ENCODE measurements around the gene GRM2.

- TF ChIP-seq POLR2AphosphoS5 (IDR thresholded peaks at IDR 0.05; ENCODE audit: low read depth, low read length) (no peak), TAF1 (IDR thresholded peaks at IDR 0.05; ENCODE audit: borderline replicate concordance, insufficient read depth, low read length) (no peak), REST (IDR thresholded peaks at IDR 0.05; ENCODE audit: insufficient read depth in 1 of 2, low read depth in 2 of 2, low read length in 2 of 2) (no peak), SIN3A (IDR thresholded peaks at IDR 0.05; ENCODE audit: borderline replicate concordance, insufficient read depth, low read length) (no peak), FOXP2 (optimal IDR thresholded peaks at IDR 0.05; ENCODE audit: borderline replicate concordance, extremely low read depth, extremely low read length, insufficient read depth) (peak; percentile 44)
These were observed 37.4 kb upstream of the GRM2 start for GRCh38 chr3:51669241-51670052.

Measured in PFSK-1 (cell line).